Tongue (tissue), 2 donors: ENCODE results near the gene RAI14. TPM values are rescaled to one million over a fixed set of nuclear protein-coding genes. Genes with fewer than 3 reads are reported as not detected.

Experiments used
- DNase-seq: peaks from one replicate; pipeline ENCODE4 v3.0.0-alpha.2; 2015
- total RNA-seq: library from RNA; depleted of rRNA; stranded (reverse); fragments of >200 nt; gene quantifications from one replicate; pipeline ENCODE4 v1.2.3, GENCODE V29; 2014

RAI14 gene
- total RNA-seq, 1 donor from 2014 or later = 42.6 TPM

DNA sequence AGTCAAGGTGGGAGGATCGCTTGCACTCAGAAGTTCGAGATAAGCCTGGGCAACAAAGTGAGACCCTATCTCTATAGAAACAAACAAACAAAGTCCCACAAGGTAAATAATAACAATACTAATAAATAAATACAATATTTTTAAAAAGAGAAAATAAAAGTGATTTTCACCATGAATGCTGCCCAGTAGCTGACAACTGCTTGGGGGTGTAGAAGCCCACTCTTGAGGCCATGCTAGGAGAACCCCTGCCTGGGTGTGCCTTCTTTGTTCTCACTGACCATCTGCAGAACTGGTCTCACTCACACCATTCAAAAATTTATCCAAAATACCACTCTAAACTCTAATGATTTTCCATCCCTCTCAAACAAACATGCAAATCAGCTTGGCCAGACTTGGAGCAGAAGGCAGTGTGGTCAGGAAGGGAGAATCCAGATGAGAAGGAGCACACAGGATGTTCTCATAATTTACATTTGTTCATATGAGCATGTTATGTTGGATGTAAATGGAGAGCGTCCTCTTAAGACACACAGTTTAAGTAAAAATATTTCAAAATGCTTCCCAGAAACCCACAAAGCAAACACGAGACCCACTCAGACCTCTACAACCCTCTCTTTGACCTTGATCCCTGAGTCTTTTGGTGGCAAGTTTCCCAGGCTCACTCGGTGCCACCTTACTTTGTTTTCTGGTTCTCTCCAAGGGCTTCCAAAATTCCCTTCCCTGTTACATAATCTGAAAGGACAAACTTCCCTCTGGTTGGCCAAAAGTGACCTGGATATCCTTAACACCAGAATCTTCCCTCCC, 7.9 kb upstream of the RAI14 start:
- no peak for DNase-seq

DNA sequence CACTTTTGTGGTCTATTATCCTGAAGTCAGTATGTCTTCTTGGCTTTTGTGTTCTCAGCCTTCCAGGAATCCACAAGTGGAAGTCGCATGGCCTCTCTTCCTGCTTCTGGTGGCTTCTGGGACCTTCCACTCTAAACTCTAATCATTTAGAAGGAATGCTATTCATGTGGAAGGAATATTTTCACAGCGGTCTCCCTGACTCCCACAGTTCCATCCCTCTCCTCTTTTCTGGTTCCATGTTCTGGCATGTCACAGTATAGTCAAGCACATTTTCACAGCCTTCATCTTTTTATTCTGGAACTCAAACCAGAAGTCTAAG, 7.3 kb upstream of the RAI14 start:
- DNase-seq = no peak

DNA sequence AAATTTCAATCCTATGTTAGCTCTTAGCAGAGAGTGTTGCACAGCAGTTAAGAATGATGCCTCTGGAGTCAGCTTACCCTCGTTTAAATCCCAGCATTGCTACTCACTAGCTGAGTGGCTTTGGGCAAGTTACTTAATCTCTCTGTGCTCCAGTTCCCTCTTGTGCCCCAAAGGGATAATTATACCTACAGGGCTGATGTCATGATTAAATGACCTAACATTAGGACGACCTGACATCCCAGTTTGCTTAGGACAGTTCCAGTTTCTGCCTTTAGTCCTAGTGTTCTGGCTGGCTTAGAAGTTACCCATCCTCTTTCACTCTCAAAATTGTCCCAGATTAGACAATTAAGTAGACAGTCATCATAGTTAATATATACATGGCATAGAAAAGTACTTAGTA, 4.3 kb upstream of the RAI14 start:
- DNase-seq = no peak

DNA sequence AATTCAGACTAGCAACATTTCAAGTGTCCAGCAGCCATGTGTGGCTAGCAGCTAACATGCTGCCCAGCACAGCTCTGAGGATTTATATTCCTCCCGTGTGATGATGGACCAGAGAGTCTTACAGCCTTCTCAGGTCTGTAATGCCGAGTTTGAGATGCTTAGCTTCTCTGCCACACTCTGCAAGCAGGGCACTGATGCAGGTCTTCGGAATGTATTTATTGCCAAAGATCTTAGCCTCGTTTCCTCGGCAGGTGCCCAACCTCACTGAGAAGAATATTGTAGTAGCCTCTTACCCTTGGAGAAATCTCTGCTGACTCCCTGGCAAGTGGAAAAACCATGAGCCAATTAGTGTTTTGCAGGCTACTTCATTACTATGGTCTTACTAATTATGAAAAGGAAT, 3.7 kb upstream of the RAI14 start:
- no peak for DNase-seq

- peak; percentile 34 for DNase-seq
Observed at GRCh38 chr5:34652914-34653313, 3.2 kb upstream of the RAI14 start.

- DNase-seq = no peak
Observed at GRCh38 chr5:34653708-34654107, 2.4 kb upstream of the RAI14 start.

DNA sequence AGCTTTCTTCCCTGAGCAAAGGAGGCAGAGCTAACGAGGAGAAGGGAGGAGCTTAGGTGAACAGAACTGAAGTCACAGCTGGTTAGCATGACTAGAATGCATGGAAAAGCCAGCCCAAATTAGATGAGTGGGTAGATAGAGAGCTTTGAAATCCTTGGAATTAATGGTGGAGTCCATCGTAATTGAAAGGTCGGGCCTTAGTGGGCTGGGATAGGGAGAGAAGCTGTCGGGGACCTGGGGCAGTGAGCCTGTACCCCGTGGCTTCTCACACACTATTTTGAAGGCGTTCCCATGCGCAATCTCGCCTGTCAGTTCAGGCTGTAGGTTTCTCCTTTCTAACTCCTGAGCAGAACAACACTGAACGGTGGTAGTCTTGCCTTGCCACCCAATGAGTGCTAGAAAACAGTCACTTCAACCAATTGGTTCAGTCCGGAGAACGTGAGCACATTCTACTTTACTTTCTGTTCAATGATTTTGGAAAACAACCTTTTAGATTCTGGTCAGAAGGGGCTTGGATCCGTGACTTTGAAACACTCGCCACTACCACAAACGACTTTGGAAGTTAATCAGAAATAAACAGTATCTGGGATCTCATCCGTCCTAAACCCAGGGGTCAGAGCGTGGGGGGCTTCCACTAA, 655 bp upstream of the RAI14 start:
- peak; percentile 91 for DNase-seq

DNA sequence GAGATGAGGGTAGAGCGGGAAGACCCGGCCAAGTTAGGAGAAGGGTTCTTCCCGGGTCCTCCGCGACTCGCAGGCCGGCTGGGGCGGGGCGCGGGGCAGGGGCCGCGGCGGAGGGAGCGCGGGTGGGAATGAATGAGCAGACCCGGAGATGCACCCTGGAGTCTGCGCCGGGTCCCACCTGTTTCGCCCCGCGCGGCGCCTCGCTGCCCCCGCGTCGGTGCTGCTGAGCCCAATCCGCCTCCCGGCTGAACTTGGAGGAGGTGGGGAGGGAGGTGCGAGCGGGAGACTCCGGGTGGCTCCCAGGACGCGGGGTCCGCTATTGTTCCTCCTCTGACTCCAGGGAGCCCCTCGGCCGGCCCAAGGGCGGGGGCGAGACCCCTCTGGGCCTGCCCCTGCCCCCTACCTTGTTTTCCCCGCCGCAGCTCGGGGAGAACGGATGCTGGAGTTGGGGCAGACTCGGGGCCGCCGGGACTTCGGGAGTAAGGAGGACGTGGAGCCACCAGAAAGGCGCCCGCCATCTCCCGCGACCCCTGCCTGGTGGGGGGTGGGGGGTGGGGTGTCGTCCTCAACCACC, 659 bp downstream of the RAI14 start:
- peak; percentile 41 for DNase-seq

GRCh38 chr5:34657274-34657921, 1.3 kb downstream of the RAI14 start:
- DNase-seq = peak; percentile 49

GRCh38 chr5:34657988-34658387, 1.9 kb downstream of the RAI14 start:
- peak; percentile 20 for DNase-seq

GRCh38 chr5:34659168-34659567, 3.0 kb downstream of the RAI14 start:
- DNase-seq = no peak

GRCh38 chr5:34660444-34660843, 4.3 kb downstream of the RAI14 start:
- DNase-seq = no peak

DNA sequence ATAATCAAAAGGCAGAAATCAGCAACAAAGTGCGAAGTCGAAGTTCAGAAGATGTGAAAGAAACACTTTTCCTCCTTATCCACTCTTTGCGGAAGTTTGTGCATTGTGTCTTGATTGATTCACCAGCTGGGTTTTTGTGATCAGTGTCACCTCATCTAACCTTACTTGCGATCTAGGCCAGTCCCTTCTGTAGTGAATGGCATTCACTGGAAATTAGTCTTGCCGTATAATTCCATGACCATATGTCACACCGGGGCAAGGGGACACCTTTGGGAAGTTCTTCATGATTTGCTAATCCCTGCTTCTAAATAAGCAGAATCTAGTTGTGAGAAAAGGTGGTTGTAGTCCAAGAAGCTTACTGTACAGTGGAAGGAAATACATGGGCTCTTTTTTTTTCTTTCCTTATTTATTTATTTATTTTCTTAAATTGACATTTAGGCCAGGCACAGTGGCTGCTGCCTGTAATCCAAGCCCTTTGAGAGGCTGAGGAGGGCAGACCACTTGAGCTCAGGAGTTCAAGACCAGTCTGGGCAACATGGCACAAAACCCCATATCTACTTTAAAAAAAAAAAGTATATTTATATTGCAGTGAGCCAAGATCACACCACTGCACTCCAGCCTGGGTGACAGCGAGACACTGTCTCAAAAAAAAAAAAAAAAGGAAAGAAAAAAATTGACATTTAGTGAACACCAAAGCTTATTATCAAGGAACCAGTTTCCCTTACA, 7.8 kb downstream of the RAI14 start:
- no peak for DNase-seq

- no peak for DNase-seq
Observed at GRCh38 chr5:34666392-34667080, 10.4 kb downstream of the RAI14 start.

GRCh38 chr5:34667705-34668104, 11.6 kb downstream of the RAI14 start:
- no peak for DNase-seq

GRCh38 chr5:34669931-34670516, 13.9 kb downstream of the RAI14 start:
- DNase-seq = no peak

- no peak for DNase-seq
Observed at GRCh38 chr5:34672196-34672595, 16.1 kb downstream of the RAI14 start.

DNA sequence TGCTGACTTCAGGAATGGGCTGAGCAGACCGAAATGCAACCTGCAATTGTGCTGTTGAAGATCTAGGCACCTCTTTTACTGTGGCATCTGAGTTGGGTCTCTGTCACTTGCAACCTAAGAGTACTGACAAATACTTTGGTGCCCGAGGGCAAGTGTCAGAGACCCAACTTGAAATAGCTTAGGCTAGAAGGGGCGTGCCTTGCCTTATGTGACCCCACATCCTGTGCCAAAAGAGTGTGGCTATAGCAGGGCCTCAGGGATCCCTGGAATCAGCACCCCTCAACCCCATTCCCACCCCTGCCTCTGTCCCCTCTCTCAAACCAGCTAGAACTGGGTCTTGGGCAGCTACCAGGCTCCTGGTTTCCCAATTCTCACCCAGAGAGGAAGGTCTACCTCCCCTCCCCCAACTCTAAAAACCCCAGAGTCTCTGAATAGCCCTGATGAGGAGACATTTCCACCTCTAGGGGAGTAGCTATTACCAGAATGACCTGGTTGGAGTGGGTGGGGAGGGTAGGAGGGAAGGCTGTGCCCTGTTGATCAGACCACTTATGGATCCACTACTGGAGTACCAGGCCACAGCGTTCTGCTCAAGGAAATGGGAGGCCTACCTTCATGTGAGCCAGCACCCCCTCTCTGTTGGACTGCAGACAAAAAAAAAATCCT, 17.5 kb downstream of the RAI14 start:
- DNase-seq = no peak

DNA sequence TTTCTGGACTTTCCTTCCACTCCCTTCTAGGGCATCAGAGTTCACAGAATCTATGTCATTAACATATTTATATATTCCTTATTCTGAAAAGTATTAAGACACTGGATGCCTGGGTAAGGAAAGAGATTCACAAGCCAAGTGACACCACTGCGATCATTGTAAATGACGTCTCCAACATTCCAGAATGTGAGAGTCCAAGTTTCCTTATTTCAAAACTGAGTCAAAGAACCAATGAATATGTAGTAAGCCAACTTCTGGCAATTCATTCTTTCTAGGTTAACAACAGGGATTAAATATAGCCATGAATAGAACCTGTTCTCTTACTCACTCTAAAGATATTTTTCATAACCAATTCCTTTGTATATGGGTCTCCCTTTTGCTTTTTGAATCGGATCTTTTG, 18.1 kb downstream of the RAI14 start:
- DNase-seq = no peak

DNA sequence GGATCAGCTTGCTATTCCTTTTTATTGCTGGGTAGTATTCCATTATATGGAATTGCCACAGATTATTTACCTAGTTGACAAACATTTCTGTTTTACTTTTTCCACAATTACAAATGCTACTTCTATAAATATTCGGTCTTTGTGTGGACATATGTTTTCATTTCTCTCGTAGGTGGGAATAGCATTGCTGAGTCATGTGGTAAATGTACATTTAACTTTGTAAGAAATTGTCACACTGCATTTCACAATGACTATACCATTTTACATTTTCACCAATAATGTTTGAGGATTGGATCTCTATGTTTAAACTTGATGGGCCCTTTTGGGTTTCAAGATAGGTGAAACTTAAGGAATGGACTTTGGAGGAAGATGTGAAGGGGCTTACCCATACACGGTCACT, 19.7 kb downstream of the RAI14 start:
- DNase-seq = no peak

GRCh38 chr5:34676416-34676815, 20.3 kb downstream of the RAI14 start:
- no peak for DNase-seq
